ENCODE measurements around the gene C3orf80.
"Not testable (repeated sequence)": the region's sequence is repeated elsewhere in the genome, so short reads cannot be mapped to it uniquely, and the experiment has no call there.

The C3orf80 gene

GRCh38 chr3:160240719-160241118, 15.5 kb downstream of the C3orf80 start:
- not testable (repeated sequence) for DNase-seq (ENCODE audit: low read depth in 1 of 2, low spot score in 1 of 2)

GRCh38 chr3:160245261-160245800, 20.1 kb downstream of the C3orf80 start:
- Histone ChIP-seq H3K4me3 (replicated peaks; ENCODE audit: insufficient read depth, low read length) (no peak overlapping the region), H3K27ac (replicated peaks) (no peak overlapping the region), H3K27me3 (ENCODE audit: insufficient read depth, poor library complexity, severe bottlenecking) (no peaks in the 10 kb centered on the region)
- DNase-seq (ENCODE audit: low read depth in 1 of 2, low spot score in 1 of 2) = no peak
- TF ChIP-seq GABPA (IDR thresholded peaks at IDR 0.05; ENCODE audit: low read depth) (no peak), REST (IDR thresholded peaks at IDR 0.05; ENCODE audit: insufficient replicate concordance, low read depth) (no peak), POLR2AphosphoS5 (IDR thresholded peaks at IDR 0.05; ENCODE audit: low read depth) (no peak), SPI1 (IDR thresholded peaks at IDR 0.05; ENCODE audit: borderline replicate concordance, low read depth) (no peak), CTCF (IDR thresholded peaks at IDR 0.05; ENCODE audit: insufficient read depth, low read length) (no peak)

More at GRCh38 chr3:160240719-160241118, 15.5 kb downstream of the C3orf80 start:
- not testable (repeated sequence) for H3K4me3 ChIP-seq (replicated peaks; ENCODE audit: insufficient read depth, low read length); H3K27me3 ChIP-seq (ENCODE audit: insufficient read depth, poor library complexity, severe bottlenecking); H3K27ac ChIP-seq (replicated peaks)

- Histone ChIP-seq H3K4me3 (replicated peaks; ENCODE audit: insufficient read depth, low read length) (no peak overlapping the region), H3K27me3 (ENCODE audit: insufficient read depth, poor library complexity, severe bottlenecking) (no peaks in the 10 kb centered on the region), H3K27ac (replicated peaks) (no peak overlapping the region)
- no peak for DNase-seq (ENCODE audit: low read depth in 1 of 2, low spot score in 1 of 2)
- TF ChIP-seq POLR2AphosphoS5 (IDR thresholded peaks at IDR 0.05; ENCODE audit: low read depth) = no peak
- no peak for TF ChIP-seq GABPA (IDR thresholded peaks at IDR 0.05; ENCODE audit: low read depth)
- TF ChIP-seq CTCF (IDR thresholded peaks at IDR 0.05; ENCODE audit: insufficient read depth, low read length) = no peak
- no peak for TF ChIP-seq REST (IDR thresholded peaks at IDR 0.05; ENCODE audit: insufficient replicate concordance, low read depth)
- TF ChIP-seq SPI1 (IDR thresholded peaks at IDR 0.05; ENCODE audit: borderline replicate concordance, low read depth) = no peak
Observed at GRCh38 chr3:160247766-160248165, 22.5 kb downstream of the C3orf80 start.

GRCh38 chr3:160253298-160253697, 28.1 kb downstream of the C3orf80 start:
- no peak overlapping the region for H3K27ac ChIP-seq (replicated peaks)
- H3K27me3 ChIP-seq (ENCODE audit: insufficient read depth, poor library complexity, severe bottlenecking) = no peaks in the 10 kb centered on the region
- no peak for TF ChIP-seq SPI1 (IDR thresholded peaks at IDR 0.05; ENCODE audit: borderline replicate concordance, low read depth)
- no peak for DNase-seq (ENCODE audit: low read depth in 1 of 2, low spot score in 1 of 2)
- H3K4me3 ChIP-seq (replicated peaks; ENCODE audit: insufficient read depth, low read length) = no peak overlapping the region

- H3K27me3 ChIP-seq (ENCODE audit: insufficient read depth, poor library complexity, severe bottlenecking) = no peaks in the 10 kb centered on the region
- H3K27ac ChIP-seq (replicated peaks) = no peak overlapping the region
- no peak overlapping the region for H3K4me3 ChIP-seq (replicated peaks; ENCODE audit: insufficient read depth, low read length)
- DNase-seq (ENCODE audit: low read depth in 1 of 2, low spot score in 1 of 2) = no peak
- TF ChIP-seq POLR2AphosphoS5 (IDR thresholded peaks at IDR 0.05; ENCODE audit: low read depth) = no peak
- TF ChIP-seq REST (IDR thresholded peaks at IDR 0.05; ENCODE audit: insufficient replicate concordance, low read depth) = no peak
- TF ChIP-seq CTCF (IDR thresholded peaks at IDR 0.05; ENCODE audit: insufficient read depth, low read length) = no peak
- TF ChIP-seq SPI1 (IDR thresholded peaks at IDR 0.05; ENCODE audit: borderline replicate concordance, low read depth) = no peak
- no peak for TF ChIP-seq GABPA (IDR thresholded peaks at IDR 0.05; ENCODE audit: low read depth)
Observed at GRCh38 chr3:160257606-160258005, 32.4 kb downstream of the C3orf80 start.

Measured in HL-60 (cell line).